ENCODE measurements around the gene TMEM270. TPM values are rescaled to one million over a fixed set of nuclear protein-coding genes. Genes with fewer than 3 reads are reported as not detected.

The TMEM270 gene
- total and polyA plus RNA-seq, 3 donors from 2014 or later, result 37.3 to 113 (median 70.1) TPM

GRCh38 chr7:73865738-73866445, 4.9 kb downstream of the TMEM270 start:
- WGBS, 2 donors, result 71 to 77% methylated on average over 6 of the region's 6 CpGs
- H3K27ac ChIP-seq, result no peak overlapping the region
- no peak overlapping the region for H3K4me3 ChIP-seq
- TF ChIP-seq CTCF (IDR thresholded peaks at IDR 0.05) (peak; percentile 35 to 70 (median 57)), POLR2A (IDR thresholded peaks at IDR 0.05) (no peak)
- no peaks in the 10 kb centered on the region for H3K9me3 ChIP-seq
- intact Hi-C loops (cut with DNase I; ENCODE audit: low total_unique reads), result loop anchor here (10.0 kb wide), 1 partner anchor 339 kb away; no protein-coding TSS in a partner anchor
- peak; percentile 65 for DNase-seq
- no peaks in the 10 kb centered on the region for H3K36me3 ChIP-seq (ENCODE audit: low read depth, missing control alignments)
- peaks cover 13% of the 10 kb centered on the region for H3K4me1 ChIP-seq
- H3K27me3 ChIP-seq, result no peaks in the 10 kb centered on the region

GRCh38 chr7:73866446-73866767, 5.4 kb downstream of the TMEM270 start:
- DNase-seq, result no peak
- intact Hi-C loops (cut with DNase I; ENCODE audit: low total_unique reads), result loop anchor here (10.0 kb wide), 1 partner anchor 338 kb away; no protein-coding TSS in a partner anchor
- Histone ChIP-seq H3K36me3 (ENCODE audit: low read depth, missing control alignments) (no peaks in the 10 kb centered on the region), H3K9me3 (no peaks in the 10 kb centered on the region), H3K4me3 (no peak overlapping the region), H3K27ac (no peak overlapping the region), H3K4me1 (peaks cover 13% of the 10 kb centered on the region), H3K27me3 (no peaks in the 10 kb centered on the region)
- WGBS, 2 donors, result 87 to 93% methylated on average over 1 of the region's 1 CpG
- TF ChIP-seq CTCF (IDR thresholded peaks at IDR 0.05), result no peak
- TF ChIP-seq POLR2A (IDR thresholded peaks at IDR 0.05), result no peak

- H3K27ac ChIP-seq, result peak overlapping the region; percentile 6 to 16
- no peak for DNase-seq
- H3K27me3 ChIP-seq, result no peaks in the 10 kb centered on the region
- TF ChIP-seq CTCF (IDR thresholded peaks at IDR 0.05), result no peak
- no peak for TF ChIP-seq POLR2A (IDR thresholded peaks at IDR 0.05)
- H3K4me1 ChIP-seq, result peaks cover 13% of the 10 kb centered on the region
- intact Hi-C loops (cut with DNase I; ENCODE audit: low total_unique reads), result loop anchor here (10.0 kb wide), 1 partner anchor 336 kb away; no protein-coding TSS in a partner anchor
- no peak overlapping the region for H3K4me3 ChIP-seq
- 63 to 68% methylated on average over 23 to 24 of the region's 24 CpGs for WGBS, 2 donors
- H3K9me3 ChIP-seq, result no peaks in the 10 kb centered on the region
- no peaks in the 10 kb centered on the region for H3K36me3 ChIP-seq (ENCODE audit: low read depth, missing control alignments)
These were observed 8.2 kb downstream of the TMEM270 start for GRCh38 chr7:73869011-73869798.

- no peak overlapping the region for H3K4me3 ChIP-seq
- H3K4me1 ChIP-seq, result peaks cover 13% of the 10 kb centered on the region
- TF ChIP-seq CTCF (IDR thresholded peaks at IDR 0.05) (no peak), POLR2A (IDR thresholded peaks at IDR 0.05) (no peak)
- WGBS, 2 donors, result 26 to 38% methylated on average over 13 to 15 of the region's 15 CpGs
- H3K27me3 ChIP-seq, result no peaks in the 10 kb centered on the region
- no peaks in the 10 kb centered on the region for H3K9me3 ChIP-seq
- no peaks in the 10 kb centered on the region for H3K36me3 ChIP-seq (ENCODE audit: low read depth, missing control alignments)
- intact Hi-C loops (cut with DNase I; ENCODE audit: low total_unique reads), result no loop called here
- DNase-seq, result peak; percentile 44
- H3K27ac ChIP-seq, result peak overlapping the region in 1 of 2 donors; percentile 16
These were observed 9.1 kb downstream of the TMEM270 start for GRCh38 chr7:73870041-73870492.
